Activated CD4-positive, alpha-beta T cell treated with anti-CD3 and anti-CD28 coated beads, Interleukin-2, amount 50 U/mL, for 1 hour (primary cell): ENCODE results near the gene PKP1.

Experiments
- DNase-seq: peaks from one replicate; pipeline ENCODE4 v3.0.0-alpha.2; 2020

PKP1 gene

DNA sequence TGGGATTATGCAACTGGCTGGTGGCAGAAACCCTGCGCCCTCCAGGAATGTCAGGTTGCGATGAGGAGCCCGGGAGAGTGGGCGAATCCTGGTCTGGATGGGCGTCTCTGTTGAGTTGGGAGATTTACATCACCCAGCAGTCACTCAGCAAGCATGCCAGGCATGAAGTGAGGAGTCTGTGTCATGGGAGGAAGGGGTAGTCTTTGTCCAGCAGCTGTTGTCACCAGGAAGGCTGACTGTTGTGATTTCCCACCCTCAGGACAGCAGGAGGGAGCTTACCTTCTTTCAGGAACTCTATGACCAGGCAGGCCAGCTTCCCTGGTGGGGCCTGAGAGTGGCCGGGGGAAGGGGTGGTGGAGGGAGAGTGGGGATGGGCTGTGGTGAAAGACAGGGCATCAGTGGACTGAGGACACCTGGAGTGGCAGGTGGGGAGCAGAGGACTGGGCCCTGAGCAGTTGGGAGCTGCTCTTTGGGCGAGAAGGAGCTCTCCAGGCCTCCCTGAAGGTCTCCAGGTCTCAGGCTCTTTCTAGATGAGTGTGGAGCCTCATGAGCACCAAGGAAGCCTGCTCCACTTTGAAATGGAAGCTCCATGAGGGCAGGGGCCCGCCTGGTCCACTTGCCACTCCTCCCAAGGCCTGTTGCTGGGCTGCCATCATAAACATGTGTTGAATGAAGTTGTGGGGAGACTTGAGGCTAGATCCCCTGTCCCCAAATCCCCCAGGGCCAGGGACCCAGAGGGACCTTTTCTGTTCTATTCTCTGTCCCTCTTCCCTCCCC, 21.3 kb upstream of the PKP1 start:
- DNase-seq: no peak

DNA sequence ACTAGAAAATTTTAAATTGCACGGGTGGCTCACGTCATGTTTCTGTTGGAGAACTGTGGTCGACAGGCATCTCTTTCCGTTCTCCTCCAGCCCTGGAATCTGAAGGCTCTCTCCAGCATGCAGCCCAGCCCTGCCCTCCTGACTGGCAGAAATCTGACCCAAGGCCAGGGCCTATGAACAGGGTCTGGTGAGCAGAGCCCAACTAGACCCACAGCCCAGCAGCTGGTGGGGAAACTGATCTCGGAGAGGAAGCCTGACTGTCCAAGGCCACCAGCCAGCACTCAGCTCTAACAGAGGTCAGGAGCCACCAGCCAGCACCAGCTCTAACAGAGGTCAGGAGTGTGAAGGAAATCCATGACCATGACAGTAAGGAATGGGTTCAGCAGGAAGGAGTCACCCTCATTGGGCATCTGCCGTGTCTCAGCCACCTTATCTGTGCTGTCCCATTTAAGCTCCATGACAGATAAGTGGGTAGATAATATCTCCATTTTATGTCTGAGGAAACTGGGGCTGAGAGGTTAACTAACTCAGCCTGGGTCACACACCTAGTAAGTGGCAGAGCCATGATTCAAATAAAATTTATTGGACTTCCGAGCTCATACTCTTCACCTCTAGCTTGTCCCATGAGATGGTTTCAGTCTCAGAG, 20.2 kb upstream of the PKP1 start:
- no peak for DNase-seq

GRCh38 chr1:201264072-201264471, 19.2 kb upstream of the PKP1 start:
- DNase-seq: no peak

DNA sequence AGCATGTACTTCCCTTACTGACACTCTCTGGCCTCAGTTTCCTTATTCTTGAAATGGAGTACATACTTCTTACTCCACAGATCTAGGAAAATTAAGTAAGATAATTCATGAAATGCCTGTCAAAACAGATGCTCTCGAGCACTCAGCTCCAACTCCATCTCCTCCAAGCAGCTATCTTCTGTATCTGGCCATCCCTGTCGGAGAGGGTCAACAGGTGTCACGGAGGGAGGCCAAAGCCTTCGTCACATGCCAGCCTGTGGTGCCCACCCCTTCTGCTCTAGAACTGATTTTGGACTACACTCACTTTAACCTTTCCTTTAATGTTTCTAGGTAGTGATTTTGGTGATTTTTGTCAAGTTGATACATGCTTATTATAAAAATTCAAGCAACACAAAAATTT, 18.8 kb upstream of the PKP1 start:
- DNase-seq: no peak

DNA sequence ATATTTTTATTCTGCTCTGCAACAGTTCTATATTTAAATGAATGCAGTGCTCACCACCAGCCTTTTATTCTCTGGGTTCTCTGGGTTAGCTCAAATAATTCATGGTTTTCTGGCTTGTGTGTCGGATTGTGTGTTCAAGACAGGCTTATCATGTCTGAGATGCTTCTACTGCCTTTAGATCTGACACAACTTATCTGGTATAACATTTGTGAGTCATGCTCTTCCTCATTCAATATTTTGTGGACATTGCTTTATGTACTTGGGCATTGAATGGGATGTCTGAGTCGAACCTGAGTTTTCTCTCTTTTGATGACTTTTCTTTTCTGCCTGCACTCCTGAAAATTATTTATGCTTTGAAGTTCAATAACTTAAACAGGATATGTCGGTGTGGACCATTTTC, 17.6 kb upstream of the PKP1 start:
- no peak for DNase-seq

DNA sequence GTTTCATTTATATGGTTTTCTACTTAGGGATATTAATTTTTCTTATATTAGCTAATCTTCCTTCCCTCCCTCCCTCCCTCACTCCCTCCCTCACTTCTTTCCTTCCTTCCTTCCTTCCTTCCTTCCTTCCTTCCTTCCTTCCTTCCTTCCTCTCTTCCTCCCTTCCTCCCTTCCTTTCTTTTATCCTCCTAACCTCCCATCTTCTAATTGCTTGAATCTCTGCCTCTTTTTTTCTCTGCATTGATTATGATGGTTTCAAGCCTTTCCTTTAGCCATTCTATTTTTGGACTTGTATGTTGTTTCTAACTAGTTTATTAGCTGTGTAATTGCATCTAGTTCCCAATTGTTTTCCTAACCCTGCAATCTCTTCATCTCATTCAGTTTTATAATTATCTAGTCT, 17.0 kb upstream of the PKP1 start:
- DNase-seq: no peak

GRCh38 chr1:201266774-201267173, 16.5 kb upstream of the PKP1 start:
- DNase-seq: no peak

DNA sequence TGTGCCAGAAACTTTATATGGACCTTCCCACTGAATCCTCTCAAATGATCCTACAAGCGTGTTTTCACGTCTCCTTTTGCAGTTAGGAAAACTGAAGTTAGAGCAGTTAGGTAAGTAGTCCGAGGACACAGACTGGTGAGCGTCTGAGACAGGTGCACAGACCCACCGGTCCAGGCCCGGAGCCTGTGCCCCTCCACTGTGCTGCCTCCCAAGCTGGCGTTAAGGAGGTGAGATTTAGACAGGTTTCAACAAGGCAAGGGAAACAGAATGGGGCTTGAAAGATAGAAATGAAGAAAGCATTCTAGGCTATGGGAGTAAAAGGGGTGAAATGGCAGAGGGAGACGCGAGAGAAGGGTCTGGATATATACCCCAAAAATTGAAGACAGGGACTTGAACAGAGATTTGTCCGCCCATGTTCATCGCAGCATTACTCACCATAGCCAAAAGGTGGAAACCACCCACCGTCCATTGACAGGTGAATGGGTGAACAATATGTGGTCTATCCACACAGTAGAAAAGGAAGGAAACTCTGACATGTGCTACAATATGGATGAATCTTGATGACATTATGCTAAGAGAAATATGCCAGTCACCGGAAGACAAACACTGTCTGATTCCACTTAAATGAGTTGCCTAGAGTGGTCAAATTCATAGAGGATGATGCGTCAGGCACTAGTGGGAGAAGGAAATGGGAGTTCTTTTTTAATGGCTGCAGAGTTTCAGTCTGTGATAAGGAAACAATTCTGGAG, 15.7 kb upstream of the PKP1 start:
- no peak for DNase-seq

DNA sequence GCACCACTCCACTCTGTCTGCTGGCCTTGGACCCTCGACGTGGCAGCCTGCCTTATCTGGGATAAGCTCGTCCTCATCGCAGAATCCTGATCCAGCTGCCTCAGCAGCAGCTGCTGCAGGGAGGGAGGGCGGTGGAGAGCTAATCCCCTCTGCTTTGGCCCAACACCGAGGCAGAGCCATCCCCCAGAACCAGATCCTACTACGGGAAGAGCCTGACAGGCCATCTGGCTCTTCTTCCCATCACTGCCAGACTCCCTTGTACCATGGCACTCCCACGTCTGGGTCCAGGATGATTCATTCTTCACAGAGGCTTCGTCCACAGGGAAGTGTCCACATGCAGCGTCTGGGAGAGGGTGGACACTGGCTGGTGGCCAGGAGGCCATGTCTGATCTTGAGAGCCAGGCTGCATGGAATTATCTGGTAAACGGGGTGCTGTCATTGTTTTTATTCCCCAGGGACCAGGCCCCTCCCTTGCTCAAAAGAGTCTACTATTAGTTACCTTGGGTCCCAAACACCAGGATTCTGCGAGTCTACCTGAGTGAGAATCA, 14.6 kb upstream of the PKP1 start:
- no peak for DNase-seq

DNA sequence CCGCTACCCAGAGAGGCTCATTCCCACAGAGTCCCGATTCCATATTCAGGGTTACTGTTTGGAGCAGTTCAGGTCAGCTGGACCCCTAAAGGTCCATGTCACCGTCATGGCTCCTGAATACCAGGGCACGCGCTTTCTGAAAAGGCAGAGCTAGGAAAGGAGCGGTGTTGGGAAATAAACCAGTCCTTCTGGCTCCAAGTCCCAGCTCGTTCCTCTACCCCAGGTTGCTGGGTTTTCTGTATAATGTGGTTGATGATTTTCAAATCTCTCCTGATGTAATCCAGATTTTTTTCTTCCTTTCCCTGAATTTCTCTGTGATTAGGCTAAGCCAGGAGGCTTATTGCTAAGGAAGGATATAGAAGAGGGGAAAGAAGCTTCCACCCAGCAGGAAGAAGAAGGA, 14.0 kb upstream of the PKP1 start:
- no peak for DNase-seq

DNA sequence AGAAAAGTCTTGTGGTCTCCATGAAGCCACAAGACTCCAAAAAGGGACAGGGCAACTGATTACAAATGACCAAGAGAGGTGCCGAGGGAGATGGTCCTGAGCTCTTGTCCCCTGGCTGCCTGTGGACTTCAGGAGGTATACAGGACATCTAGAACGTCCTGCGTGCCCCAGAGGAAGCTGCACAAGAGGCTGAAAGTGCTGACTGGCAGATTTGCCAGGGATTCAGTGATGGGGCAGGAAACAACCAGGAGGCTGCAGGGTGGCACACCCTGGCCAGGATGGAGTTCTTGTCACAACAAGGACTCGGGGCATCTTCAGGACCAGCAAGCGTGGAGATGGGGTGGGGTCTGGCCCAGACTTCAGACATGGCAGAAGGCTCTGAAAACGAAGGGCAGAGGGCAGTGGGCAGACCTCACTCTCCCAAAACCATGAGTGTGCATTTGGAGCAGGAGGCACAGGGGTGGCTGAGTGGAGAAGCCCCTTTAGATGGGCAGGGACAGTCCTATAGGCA, 13.4 kb upstream of the PKP1 start:
- no peak for DNase-seq

DNA sequence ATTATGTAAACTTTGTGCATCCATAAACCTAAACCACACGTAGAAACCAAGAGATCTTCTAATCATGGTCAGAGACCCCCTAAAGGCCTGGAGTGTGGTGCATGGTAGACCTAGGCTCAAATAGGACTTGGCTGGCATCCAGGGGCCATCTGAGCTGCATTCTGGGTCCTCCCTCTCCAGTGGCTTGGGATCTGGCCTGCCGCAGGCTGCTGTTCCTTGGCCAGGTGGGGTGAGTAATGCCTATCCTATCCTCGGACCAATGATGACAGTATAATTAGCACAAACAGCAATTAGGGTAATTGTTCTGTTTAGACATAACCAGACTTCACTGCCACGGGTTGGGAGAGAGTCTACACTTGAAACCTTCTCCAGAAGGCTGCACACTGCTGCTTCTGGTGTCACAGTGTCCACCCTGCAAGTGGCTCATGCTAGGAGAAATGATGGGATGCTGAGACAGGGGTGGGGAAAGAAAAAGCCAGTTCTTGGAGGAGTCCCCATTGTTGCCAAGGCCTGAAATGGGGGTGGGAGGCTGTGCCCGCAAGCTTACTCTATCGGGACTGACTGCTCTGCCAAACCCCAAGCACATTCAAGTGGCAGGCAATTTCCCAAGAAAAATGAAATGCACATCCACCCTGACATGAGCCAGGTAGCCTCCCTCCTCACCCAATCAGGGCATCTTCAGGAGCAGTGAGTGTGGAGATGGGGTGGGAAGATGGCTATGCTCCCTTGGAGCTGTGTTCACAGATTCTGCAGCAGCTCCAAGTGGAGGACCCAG, 12.5 kb upstream of the PKP1 start:
- no peak for DNase-seq

DNA sequence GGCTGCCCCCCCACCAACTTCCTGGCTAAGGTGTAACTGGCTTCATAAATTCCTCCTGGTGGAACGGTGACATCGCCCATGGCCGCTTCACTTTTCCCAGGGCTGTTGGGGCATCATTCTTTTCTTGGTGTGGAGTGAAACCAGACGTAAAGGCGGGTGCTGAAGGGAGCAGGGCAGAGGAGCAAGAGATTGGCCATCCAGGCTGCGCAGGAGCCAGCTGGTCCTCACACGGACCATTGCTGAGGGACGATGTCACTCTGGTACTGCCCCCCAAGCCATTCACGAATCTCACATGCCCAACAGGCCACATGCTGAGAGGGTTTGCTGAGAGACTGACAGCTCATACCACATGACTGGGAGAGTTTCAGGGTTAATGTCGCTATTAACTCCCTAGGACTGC, 10.5 kb upstream of the PKP1 start:
- no peak for DNase-seq

DNA sequence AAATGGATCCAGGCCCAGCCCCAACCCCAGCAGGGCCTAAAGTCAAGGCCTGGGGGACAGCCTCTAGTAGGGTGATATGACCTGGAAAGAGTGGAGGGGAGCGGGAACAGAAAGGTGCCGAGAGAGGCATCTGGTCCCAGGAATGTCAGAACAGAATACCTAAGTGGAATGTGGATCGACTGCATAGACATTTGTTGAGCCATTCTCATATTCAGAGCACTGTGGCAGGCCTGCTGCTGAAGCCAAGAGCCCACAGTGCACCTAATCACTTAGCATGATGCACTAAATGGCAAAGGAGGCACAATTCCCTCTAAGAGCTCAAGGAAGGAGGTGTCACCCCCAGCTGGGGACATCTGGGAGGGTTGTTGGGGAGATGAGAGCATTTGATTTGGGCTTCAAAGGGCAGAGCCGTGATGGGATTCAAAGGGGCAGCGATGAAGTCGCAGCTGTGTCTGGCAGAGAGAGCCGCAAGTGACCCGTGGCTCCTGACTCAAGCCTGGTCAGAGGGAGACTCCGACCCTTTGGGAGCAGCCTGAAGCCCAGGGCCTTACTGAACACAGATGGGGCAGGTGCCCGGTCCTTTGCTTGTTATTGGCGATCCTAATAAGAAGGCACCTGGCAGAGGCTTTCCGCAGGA, 8.6 kb upstream of the PKP1 start:
- no peak for DNase-seq

GRCh38 chr1:201275253-201275666, 8.0 kb upstream of the PKP1 start:
- no peak for DNase-seq

GRCh38 chr1:201276891-201277290, 6.4 kb upstream of the PKP1 start:
- no peak for DNase-seq

DNA sequence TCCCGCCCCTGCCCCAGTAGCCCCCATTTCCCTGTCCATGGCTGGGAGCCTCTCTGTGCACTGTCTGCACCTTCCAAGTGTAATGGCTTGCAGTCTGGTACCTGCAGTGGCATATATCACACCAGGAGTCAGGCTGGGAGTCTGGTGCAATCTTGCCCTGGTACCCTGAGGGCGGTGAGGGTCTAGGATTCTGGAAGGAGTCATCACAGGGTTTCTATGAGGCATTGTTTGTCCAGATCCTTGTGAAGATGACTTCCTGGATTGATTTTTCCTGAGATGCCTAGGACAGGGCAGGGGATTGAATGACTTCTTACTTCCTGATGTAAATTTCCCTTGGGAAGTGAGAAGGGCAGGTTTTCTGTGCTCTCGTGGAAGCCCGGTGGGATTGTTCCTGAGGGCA, 5.9 kb upstream of the PKP1 start:
- DNase-seq: no peak

DNA sequence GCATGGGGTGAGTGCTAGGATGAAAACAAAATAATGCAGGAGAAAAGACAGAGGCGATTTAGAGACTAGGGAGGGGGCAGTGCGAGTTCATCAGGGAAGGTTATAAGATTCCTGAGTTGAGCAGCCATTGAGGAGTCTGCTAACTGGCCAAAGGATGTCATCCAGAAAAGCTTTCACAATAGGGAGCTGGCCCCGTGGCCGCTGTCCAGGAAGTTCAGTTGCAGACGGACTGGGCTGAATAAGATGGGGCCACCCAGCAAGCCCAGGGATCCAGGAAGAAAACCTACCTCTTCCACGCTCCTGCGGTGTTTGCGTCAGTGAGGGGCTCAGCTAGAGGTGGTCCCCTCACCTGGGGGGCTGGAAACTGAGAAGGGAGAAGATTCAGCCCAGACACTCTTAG, 4.0 kb upstream of the PKP1 start:
- DNase-seq: no peak

GRCh38 chr1:201280884-201281283, 2.4 kb upstream of the PKP1 start:
- no peak for DNase-seq

- DNase-seq: no peak
Measured at GRCh38 chr1:201281573-201281972, 1.7 kb upstream of the PKP1 start.

- DNase-seq: no peak
Measured at GRCh38 chr1:201282216-201282615, 1.1 kb upstream of the PKP1 start.

DNA sequence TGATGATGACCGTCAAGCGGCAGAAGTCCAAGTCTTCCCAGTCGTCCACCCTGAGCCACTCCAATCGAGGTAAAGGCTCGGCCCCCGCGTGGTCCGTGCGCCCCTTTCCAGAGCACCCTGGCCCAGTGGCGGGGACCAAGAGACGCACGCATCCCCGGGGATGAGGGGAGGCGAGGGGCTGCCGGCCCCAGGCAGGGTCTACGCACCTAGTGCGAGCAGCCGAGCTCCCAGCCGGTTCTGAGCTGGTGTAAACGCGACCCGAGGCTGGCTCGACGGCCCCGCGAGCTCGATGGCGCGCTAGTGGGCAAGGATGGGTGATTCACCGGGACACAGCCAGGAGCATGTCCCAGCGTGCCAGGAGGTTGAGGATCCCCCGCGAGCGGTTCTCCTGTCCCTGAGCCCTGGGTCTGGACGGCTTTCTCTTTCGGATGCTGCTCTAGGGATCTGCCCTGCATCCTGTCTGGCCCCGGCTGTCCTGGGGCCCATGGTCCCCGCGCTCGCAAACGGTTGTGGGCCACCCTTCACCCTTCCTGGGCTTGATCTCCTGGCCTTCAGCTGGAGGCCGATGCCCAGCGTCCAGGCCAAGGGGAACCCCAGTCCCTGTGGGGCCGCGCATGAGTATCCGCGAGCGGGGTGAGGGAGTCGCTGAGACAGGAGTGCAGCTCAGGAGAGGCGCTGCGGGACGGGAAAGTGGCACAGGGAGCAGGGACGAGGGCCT, 689 bp downstream of the PKP1 start:
- DNase-seq: no peak
